Upper lobe of left lung (tissue), 4 donors: ENCODE data around the gene PTPRM.

Experiments
- CTCF ChIP-seq, 6 experiments: fragments of 450-650 bp in 4 of 6; fragments of 200-600 bp in 2 of 6; sonication (generic) in 2 of 6; IDR thresholded peaks; one replicate each; pipeline ENCODE4 v1.5.1; 2016 to 2019; ENCODE audit warnings: antibody characterized with exemption in 6 of 6
- POLR2A ChIP-seq, 4 donors: fragments of 450-650 bp; IDR thresholded peaks; one replicate each; pipeline ENCODE4 v1.5.1; 2016 to 2017; ENCODE audit warnings: antibody characterized with exemption in 4 of 4, mild to moderate bottlenecking in 2 of 4

GRCh38 chr18:7614042-7614441 lies 46.9 kb downstream of the PTPRM start:
- no peak for TF ChIP-seq CTCF (IDR thresholded peaks at IDR 0.05)
- no peak for TF ChIP-seq POLR2A (IDR thresholded peaks at IDR 0.05)
